SU-DHL-6 (cell line): ENCODE measurements around the gene VARS1.
"Not testable (repeated sequence)": the region's sequence is repeated elsewhere in the genome, so short reads cannot be mapped to it uniquely, and the experiment has no call there.

ENCODE experiments used
- H2AFZ ChIP-seq: fragments of 200-600 bp; sonication (generic); 2 replicates; pipeline ENCODE4 v1.6.1; 2014; ENCODE audit warnings: low read depth, mild to moderate bottlenecking, moderate library complexity, mixed read lengths, antibody characterized with exemption, low read length; ENCODE audit not compliant: severe bottlenecking
- H3F3A ChIP-seq: fragments of 200-600 bp; shearing (Covaris generic); 2 replicates; pipeline ENCODE4 v1.6.0; 2016; ENCODE audit warnings: antibody characterized with exemption, mild to moderate bottlenecking; ENCODE audit not compliant: insufficient read depth
- H3K27ac ChIP-seq: fragments of 200-600 bp; sonication (generic); 2 replicates; pipeline ENCODE4 v1.5.1; 2016; ENCODE audit warnings: low read depth, mild to moderate bottlenecking, low read length, moderate library complexity, mixed read lengths
- H3K27me3 ChIP-seq: fragments of 200-600 bp; sonication (generic), shearing (Covaris generic); 2 replicates; pipeline ENCODE4 v1.6.0; 2014; ENCODE audit warnings: mild to moderate bottlenecking, low read length
- H3K36me3 ChIP-seq: fragments of 200-600 bp; sonication (generic); 2 replicates; pipeline ENCODE4 v1.6.1; 2014; ENCODE audit warnings: mild to moderate bottlenecking, low read length, mixed read lengths
- H3K4me2 ChIP-seq: fragments of 300-600, 200-600 bp; shearing (Covaris generic), sonication (generic); 2 replicates; pipeline ENCODE4 v1.6.0; 2014; ENCODE audit warnings: low read length, low read depth, mild to moderate bottlenecking; ENCODE audit not compliant: poor library complexity, severe bottlenecking
- H3K4me3 ChIP-seq: fragments of 200-600 bp; sonication (generic); 2 replicates; pipeline ENCODE4 v1.5.1; 2014; ENCODE audit warnings: antibody characterized with exemption, low read length, mild to moderate bottlenecking, mixed read lengths; ENCODE audit not compliant: insufficient read depth, poor library complexity, severe bottlenecking
- H3K79me2 ChIP-seq: fragments of 200-600 bp; sonication (generic); 2 replicates; pipeline ENCODE4 v1.6.1; 2014; ENCODE audit warnings: mild to moderate bottlenecking, low read length, moderate library complexity; ENCODE audit not compliant: insufficient read depth
- H3K9ac ChIP-seq: fragments of 200-600 bp; sonication (generic); 2 replicates; pipeline ENCODE4 v1.7.0; 2014; ENCODE audit warnings: mild to moderate bottlenecking, low read length
- H3K9me2 ChIP-seq: fragments of 200-600 bp; sonication (generic); replicated peaks from 2 replicates; pipeline ENCODE4 v1.6.1; 2014; ENCODE audit warnings: low read length; ENCODE audit not compliant: insufficient read depth
- H3K9me3 ChIP-seq: fragments of 200-600 bp; sonication (generic); 2 replicates; pipeline ENCODE4 v1.6.1; 2014; ENCODE audit warnings: low read length, mixed read lengths; ENCODE audit not compliant: insufficient read depth
- H4K20me1 ChIP-seq: fragments of 200-600 bp; sonication (generic); 2 replicates; pipeline ENCODE4 v1.6.1; 2014; ENCODE audit warnings: low read depth, mild to moderate bottlenecking, antibody characterized with exemption, low read length, moderate library complexity, mixed read lengths
- EZH2phosphoT487 ChIP-seq: fragments of 200-600 bp; sonication (generic), shearing (Covaris generic); conservative IDR thresholded peaks from 2 replicates; pipeline ENCODE4 v1.6.1; 2018; ENCODE audit warnings: mild to moderate bottlenecking, antibody characterized with exemption, low read length, moderate library complexity, mixed read lengths
- TF ChIP-seq, protein P1 (sequence below): fragments of 200-600 bp; sonication (generic); IDR thresholded peaks from one replicate; pipeline ENCODE4 v1.5.1; 2017; ENCODE audit warnings: antibody characterized with exemption, mild to moderate bottlenecking, low read length, moderate library complexity; ENCODE audit not compliant: insufficient read depth, poor library complexity, severe bottlenecking

VARS1 gene

DNA sequence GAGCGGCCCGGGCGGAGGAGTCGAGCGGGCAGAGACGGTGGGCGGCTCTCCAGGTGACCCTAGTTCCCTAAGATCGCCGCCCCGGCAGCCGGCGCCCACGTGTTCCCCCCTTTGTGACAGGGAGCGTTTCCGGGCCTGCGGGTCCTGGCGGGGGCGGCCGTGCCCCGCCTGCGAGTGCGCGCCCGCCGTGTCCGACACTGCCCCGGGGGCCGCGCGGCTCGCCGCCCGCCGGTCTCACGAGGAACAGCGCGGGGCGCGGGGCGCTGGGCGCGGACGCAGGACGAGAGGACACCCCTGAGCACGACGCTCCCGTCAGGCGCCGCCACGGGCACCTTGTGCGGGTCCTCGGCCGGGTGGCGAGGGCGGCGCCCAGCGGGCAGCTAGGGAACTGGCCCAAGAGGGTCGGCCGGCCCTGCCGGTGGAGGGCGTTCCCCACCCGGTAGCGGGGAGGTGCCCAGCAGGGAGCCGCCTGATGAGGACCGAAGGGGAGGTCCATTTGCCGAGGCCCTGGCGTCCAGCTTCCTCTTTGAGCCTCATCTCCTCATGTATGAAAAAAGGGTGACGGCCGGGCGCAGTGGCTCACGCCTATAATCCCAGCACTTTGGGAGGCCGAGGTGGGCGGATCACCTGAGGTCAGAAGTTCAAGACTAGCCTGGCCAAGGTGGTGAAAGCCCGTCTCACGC is at the start of gene VARS1:
Gene VARS1, minus strand, starts transcription at position 137 of the 683 bp plus-strand sequence. CDS start 535 bp downstream, outside the sequence.
- peak within 1 kb of the TSS; percentile 77 for H3K4me3 ChIP-seq
- H3K9me3 ChIP-seq = no peaks in the 10 kb centered on the region
- no peak for TF ChIP-seq EZH2phosphoT487
- TF ChIP-seq, protein P1, sequence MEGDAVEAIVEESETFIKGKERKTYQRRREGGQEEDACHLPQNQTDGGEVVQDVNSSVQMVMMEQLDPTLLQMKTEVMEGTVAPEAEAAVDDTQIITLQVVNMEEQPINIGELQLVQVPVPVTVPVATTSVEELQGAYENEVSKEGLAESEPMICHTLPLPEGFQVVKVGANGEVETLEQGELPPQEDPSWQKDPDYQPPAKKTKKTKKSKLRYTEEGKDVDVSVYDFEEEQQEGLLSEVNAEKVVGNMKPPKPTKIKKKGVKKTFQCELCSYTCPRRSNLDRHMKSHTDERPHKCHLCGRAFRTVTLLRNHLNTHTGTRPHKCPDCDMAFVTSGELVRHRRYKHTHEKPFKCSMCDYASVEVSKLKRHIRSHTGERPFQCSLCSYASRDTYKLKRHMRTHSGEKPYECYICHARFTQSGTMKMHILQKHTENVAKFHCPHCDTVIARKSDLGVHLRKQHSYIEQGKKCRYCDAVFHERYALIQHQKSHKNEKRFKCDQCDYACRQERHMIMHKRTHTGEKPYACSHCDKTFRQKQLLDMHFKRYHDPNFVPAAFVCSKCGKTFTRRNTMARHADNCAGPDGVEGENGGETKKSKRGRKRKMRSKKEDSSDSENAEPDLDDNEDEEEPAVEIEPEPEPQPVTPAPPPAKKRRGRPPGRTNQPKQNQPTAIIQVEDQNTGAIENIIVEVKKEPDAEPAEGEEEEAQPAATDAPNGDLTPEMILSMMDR = peak; percentile 81
- H2AFZ ChIP-seq = peak within 1 kb of the TSS; percentile 31
- peaks cover 50% of the 10 kb centered on the region for H3F3A ChIP-seq
- H3K9me2 ChIP-seq = no peaks in the 10 kb centered on the region
- no peaks in the 10 kb centered on the region for H3K27me3 ChIP-seq
- H4K20me1 ChIP-seq = no peaks in the 10 kb centered on the region
- peak within 1 kb of the TSS; percentile 66 for H3K27ac ChIP-seq
- H3K4me2 ChIP-seq = peak within 1 kb of the TSS; percentile 83
- peak within 1 kb of the TSS; percentile 94 for H3K9ac ChIP-seq
- H3K79me2 ChIP-seq = peaks cover 36% of the 10 kb centered on the region
- peaks cover 6% of the 10 kb centered on the region for H3K36me3 ChIP-seq

DNA sequence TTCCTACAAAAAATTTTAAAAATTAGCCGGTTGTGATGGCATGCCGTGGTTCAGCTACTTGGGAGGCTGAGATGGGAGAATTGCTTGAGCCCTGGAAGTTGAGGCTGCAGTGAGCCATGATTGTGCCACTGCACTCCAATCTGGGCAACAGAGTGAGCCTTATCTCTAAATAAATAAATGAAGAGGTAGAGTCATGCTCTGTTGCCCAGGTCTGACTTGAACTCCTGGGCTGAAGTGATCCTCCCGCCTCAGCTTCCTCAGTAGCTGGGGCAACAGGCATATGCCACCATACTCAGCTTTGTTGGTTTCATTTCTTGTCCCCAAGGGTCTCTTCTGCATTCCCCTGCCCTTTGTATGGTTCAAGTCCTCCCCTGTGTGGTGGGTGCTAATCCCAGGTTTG is 49.0 kb upstream of the VARS1 start:
- no peak for TF ChIP-seq EZH2phosphoT487
- TF ChIP-seq, protein P1 = no peak
- Histone ChIP-seq H4K20me1 (no peaks in the 10 kb centered on the region), H3K36me3 (peaks cover 12% of the 10 kb centered on the region), H3F3A (peaks cover 55% of the 10 kb centered on the region), H3K79me2 (no peaks in the 10 kb centered on the region), H3K27me3 (no peaks in the 10 kb centered on the region), H3K27ac (no peak overlapping the region), H3K4me2 (no peak overlapping the region), H2AFZ (no peak overlapping the region), H3K9me3 (no peaks in the 10 kb centered on the region), H3K9me2 (no peaks in the 10 kb centered on the region), H3K4me3 (no peak overlapping the region), H3K9ac (no peak overlapping the region)

DNA sequence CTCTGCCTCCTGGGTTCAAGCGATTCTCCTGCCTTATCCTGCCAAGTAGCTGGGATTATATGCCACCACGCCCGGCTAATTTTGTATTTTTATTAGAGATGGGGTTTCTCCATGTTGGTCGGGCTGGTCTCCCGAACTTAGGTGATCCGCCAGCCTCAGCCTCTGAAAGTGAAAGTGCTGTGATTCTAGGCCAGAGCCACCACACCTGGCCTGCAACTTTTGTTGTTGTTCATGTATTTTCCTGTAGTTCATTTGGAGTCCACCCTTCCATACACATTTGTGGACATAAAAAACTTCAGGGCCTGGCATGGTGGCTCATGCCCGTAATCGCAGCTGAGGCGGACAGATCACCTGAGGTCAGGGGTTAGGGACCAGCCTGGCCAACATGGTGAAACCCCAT is 46.5 kb upstream of the VARS1 start:
- Histone ChIP-seq H3K36me3 (peaks cover 33% of the 10 kb centered on the region), H3K9me2 (no peaks in the 10 kb centered on the region), H4K20me1 (peaks cover 16% of the 10 kb centered on the region), H3K79me2 (peaks cover 15% of the 10 kb centered on the region), H2AFZ (no peak overlapping the region), H3K27ac (no peak overlapping the region), H3K9me3 (no peaks in the 10 kb centered on the region), H3F3A (peaks cover 76% of the 10 kb centered on the region), H3K27me3 (no peaks in the 10 kb centered on the region), H3K9ac (no peak overlapping the region), H3K4me3 (no peak overlapping the region), H3K4me2 (no peak overlapping the region)
- TF ChIP-seq, protein P1 = no peak

DNA sequence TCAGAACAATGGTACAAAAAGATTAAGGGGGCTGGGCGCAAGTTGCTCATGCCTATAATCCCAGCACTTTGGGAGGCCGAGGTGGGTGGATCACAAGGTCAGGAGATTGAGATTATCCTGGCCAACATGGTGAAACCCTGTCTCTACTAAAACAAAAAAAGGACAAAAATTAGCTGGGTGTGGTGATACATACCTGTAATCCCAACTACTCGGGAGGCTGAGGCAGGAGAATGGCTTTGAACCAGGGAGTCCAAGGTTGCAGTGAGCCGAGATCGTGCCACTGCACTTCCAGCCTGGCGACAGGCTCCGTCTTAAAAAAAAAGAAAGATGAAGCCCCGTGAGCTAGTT is 44.2 kb upstream of the VARS1 start:
- H3K36me3 ChIP-seq = peaks cover 52% of the 10 kb centered on the region
- H3K27me3 ChIP-seq, H3K4me3 ChIP-seq, H2AFZ ChIP-seq, H3K9me2 ChIP-seq, H3K9me3 ChIP-seq, H3K4me2 ChIP-seq, H3K27ac ChIP-seq, H3K9ac ChIP-seq: not testable (repeated sequence)
- H3F3A ChIP-seq = peaks cover 84% of the 10 kb centered on the region
- H4K20me1 ChIP-seq = peaks cover 25% of the 10 kb centered on the region
- H3K79me2 ChIP-seq = peaks cover 38% of the 10 kb centered on the region
